Epithelial cell of proximal tubule (primary cell): ENCODE data around the gene TLCD5. TPM values are rescaled to one million over a fixed set of nuclear protein-coding genes. Genes with fewer than 3 reads are reported as not detected.

ENCODE experiments used
- DNase-seq: peaks from one replicate; pipeline ENCODE4 v3.0.0-alpha.2; 2011; ENCODE audit warnings: low read depth
- H3K4me3 ChIP-seq: 2 replicates; pipeline ENCODE4 v1.5.1; 2011; ENCODE audit warnings: low read depth, mild to moderate bottlenecking, low read length
- total RNA-seq: library from RNA; depleted of rRNA; stranded (reverse); fragments of >200 nt; gene quantifications from 2 replicates; pipeline ENCODE4 v1.2.3, GENCODE V29; 2015
- TF ChIP-seq, protein P1 (sequence below): conservative IDR thresholded peaks from 2 replicates; pipeline ENCODE4 v1.5.1; 2012; ENCODE audit warnings: low read depth, mild to moderate bottlenecking, low read length

TLCD5 gene
- total RNA-seq, 1 donor from 2014 or later = 23.1 TPM

DNA sequence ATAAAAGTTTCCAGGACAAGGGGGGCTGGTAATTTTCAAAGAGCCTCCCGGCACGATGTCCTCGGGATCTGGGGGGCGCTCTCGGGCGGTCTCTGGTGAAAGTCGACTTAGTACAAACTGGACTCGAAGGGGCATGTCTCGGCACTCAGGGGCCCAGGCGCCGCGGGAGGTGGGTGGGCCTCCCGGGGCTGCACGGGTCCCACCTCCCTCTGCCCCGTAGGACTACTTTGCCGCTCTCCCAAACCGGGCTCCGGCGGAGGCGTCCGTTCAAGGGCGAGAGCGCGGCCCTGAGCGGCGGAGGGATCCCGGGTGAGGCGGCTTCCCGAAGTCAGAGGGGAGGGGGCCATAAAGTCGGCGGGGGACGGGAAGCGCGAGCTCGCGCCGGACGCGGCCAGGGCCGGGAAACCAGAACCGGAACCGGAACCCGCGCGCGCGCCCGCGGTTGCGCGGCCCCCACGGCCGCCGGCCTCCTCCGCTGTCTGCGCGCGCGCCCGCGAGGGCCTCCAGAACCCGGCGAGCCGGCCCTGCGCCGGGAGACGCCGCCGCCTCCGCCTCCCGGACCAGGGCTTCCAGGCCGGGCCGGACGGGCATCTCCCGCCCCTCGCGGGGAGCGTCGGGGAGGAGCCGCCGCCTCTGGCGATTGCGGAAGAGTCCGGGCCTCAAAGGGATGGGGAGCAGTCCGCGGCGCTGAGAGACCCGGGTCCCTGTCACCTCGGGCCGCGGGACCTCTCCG, 11.0 kb downstream of the TLCD5 start, which contains the start of gene ARHGEF12:
TSS of gene ARHGEF12 (plus strand) at position 506 of the 733 bp plus-strand sequence. CDS start 831 bp downstream, outside the sequence.
- no peak for DNase-seq
- H3K4me3 ChIP-seq = peak within 1 kb of the TSS; percentile 63
- TF ChIP-seq, protein P1, sequence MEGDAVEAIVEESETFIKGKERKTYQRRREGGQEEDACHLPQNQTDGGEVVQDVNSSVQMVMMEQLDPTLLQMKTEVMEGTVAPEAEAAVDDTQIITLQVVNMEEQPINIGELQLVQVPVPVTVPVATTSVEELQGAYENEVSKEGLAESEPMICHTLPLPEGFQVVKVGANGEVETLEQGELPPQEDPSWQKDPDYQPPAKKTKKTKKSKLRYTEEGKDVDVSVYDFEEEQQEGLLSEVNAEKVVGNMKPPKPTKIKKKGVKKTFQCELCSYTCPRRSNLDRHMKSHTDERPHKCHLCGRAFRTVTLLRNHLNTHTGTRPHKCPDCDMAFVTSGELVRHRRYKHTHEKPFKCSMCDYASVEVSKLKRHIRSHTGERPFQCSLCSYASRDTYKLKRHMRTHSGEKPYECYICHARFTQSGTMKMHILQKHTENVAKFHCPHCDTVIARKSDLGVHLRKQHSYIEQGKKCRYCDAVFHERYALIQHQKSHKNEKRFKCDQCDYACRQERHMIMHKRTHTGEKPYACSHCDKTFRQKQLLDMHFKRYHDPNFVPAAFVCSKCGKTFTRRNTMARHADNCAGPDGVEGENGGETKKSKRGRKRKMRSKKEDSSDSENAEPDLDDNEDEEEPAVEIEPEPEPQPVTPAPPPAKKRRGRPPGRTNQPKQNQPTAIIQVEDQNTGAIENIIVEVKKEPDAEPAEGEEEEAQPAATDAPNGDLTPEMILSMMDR = peak; percentile 47

DNA sequence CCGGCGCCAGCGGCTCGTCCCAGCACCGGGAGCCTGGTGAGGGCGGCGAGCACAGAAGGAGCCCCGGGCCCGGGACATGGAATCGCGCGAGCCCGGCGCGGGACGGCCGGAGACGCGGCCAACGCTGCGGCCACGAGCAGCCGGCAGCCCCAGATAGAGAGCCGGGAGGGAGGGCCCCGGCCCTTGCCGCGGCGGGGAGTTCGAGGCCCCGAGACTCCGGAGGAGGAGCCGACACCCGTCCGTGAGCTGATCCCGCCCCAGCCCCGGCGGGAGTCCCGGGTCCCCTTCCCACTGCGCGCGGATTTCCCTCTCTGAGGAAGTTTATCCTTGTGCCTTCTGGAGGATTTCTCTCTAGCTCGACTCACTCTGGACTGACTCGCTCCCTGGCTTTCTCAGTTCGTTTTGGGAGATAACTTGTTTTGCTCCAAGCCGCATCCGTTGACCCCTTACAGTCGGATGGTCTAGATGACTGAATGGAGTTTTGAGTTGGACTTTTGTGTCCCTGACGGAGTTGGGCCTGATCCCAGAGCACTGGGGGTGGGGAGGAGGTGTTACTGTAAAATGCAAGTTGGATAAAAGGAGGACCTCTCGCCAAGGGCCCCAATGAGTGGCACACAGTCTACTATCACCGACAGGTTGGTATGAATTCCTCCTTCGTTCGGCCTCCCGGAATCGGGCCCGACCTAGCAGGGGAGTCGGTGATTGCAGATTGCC, 11.7 kb downstream of the TLCD5 start:
- no peak for DNase-seq

DNA sequence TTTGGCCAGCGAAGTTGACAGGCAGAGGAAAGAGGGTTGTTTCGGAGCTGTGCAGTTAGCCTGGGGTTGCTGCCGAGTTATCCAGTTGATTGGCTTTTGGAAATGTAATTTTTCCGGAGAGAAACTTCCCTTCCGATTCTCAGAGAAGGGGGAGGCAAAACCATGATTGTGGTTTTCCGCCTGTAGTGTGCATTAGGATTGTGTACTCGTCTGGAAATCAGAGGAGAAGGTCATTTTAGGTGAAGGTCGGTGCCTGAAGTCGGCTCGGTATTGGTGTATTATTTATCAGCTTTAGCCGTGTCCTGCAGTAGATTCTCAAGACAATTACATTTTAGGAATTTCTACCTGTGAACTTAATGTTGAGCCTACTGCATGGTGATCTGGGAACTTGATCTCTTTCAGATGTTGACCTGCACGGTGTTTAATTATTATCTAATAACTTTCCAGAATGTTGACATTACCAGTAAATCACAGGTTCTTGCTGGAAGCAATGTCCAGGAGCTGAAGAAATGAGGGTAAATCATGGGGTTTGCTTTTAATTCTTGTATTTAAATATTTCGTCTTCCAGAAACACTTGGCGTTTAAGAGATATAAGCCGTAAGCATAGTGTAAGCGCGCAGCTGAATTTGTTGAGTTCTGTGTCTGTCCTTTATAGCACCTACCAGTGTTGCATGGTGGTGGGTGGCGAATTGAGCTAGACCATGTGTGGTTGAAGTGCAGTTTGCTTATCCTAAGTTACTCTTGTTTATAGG, 12.4 kb downstream of the TLCD5 start:
- no peak for DNase-seq
- H3K4me3 ChIP-seq = peak overlapping the region; percentile 63
- TF ChIP-seq, protein P1 = no peak

More for the DNA sequence above, 11.7 kb downstream of the TLCD5 start:
- TF ChIP-seq, protein P1 = no peak
- H3K4me3 ChIP-seq = peak overlapping the region; percentile 63

DNA sequence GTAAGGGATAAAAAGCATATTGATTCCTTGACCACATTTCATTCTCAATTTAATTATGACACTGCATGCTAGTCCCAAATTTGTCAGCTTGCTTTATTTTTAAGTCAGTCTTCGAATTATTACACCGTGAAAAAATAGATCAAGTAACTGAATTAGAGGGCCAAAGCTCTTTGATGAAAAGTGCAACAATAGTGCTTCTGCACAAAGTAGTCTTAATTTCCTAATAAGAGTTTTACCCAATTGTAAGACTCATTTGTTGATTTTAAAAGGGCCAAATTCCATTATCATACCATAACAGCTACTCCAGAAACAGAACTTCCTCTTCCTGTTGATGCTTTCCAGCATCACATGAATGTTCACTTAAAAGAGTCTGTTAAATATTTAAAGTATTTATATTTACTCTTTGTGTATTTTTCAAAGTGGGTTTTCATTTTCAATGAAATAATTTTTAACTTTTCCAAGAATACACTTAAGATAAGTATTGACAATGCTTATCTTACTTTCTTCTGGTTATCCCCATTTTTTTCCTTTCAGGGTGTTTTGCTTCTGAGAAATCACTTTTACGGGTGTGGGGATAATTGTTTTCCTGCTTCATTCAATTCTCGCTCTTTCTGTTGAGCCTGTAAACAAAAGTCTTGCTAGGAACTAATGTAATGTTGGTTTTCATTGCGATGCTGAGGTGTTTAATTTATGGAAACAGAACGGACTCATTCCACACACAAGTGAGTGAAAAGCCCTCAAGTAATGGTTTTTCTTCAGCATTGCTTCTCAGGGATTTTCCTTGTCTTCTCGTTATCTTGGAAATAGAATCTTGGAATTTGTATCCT, 13.2 kb downstream of the TLCD5 start:
- no peak for DNase-seq
- H3K4me3 ChIP-seq = peak overlapping the region; percentile 63
- TF ChIP-seq, protein P1 = no peak

DNA sequence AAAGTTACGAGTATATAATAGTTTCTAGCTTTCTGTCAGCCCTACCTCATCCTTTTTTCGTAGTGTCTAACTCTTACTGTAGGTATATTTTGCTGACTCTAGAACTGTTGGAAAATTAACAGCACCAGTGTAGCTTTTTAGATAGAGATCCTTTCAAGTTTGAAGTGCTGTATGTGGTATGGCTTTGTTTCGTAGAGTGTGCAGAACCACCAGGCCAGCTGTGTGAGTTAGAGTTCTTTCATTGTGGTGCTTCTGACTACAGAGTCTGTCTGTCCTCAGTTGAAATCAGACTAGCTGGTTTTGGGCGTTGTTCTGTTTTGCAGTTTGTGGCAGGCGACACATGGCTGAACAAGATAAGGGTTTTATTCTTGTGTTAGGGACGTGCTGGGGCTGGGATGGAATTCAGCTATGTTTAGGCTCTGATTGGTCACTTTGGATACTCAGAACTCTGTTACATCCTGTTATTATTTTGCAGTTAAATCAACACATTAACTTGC, 14.3 kb downstream of the TLCD5 start:
- DNase-seq = no peak
- TF ChIP-seq, protein P1 = no peak
- peak overlapping the region; percentile 63 for H3K4me3 ChIP-seq

DNA sequence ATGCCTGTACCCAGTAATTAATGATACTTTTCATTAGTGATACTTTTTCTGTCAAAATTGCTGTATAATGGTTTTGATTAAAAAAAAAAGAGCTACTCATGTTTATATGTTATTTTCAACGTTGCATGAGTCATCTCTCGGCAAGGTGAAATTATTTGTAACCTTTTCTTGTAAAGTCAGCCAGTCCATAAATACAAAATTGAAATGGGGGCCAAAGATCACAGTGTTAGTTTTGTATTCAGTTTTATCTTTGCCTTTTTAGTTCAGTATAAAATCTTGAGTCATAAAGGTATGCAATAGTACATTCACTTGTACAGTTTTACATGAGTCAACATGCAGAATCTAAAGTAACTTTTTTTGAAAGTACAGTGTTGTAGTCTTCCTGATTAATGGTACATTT, 15.4 kb downstream of the TLCD5 start:
- TF ChIP-seq, protein P1 = no peak
- peak overlapping the region; percentile 63 for H3K4me3 ChIP-seq
- DNase-seq = no peak
